ENCODE measurements around the gene RGS8.
A peak's percentile ranks its signal among the peaks of the same experiment; 100 is the strongest.
"Not testable (repeated sequence)": the region's sequence is repeated elsewhere in the genome, so short reads cannot be mapped to it uniquely, and the experiment has no call there.

The RGS8 gene

GRCh38 chr1:182704677-182705076 is 20.3 kb upstream of the RGS8 start:
- intact Hi-C loops (cut with DNase I), result no loop called here
- DNase-seq, result no peak

GRCh38 chr1:182703539-182703938 is 19.2 kb upstream of the RGS8 start:
- no peak for DNase-seq
- intact Hi-C loops (cut with DNase I), result no loop called here

GRCh38 chr1:182702826-182703524 is 18.6 kb upstream of the RGS8 start:
- intact Hi-C loops (cut with DNase I), result no loop called here
- no peak for DNase-seq

- intact Hi-C loops (cut with DNase I), result no loop called here
- DNase-seq, result peak in 17 of 42 donors; percentile 17 to 62 (median 36)
These were observed 15.9 kb upstream of the RGS8 start for GRCh38 chr1:182700351-182700709.

- peak in 34 of 42 donors; percentile 20 to 66 (median 38) for DNase-seq
- intact Hi-C loops (cut with DNase I), result no loop called here
These were observed 15.3 kb upstream of the RGS8 start for GRCh38 chr1:182699393-182700350.

GRCh38 chr1:182698971-182699370 is 14.6 kb upstream of the RGS8 start:
- peak in 3 of 42 donors; percentile 12 to 33 (median 19) for DNase-seq
- intact Hi-C loops (cut with DNase I), result no loop called here

GRCh38 chr1:182693139-182693538 is 8.8 kb upstream of the RGS8 start:
- DNase-seq; intact Hi-C loops (cut with DNase I): not testable (repeated sequence)

GRCh38 chr1:182690886-182691443 is 6.6 kb upstream of the RGS8 start:
- intact Hi-C loops (cut with DNase I), result no loop called here
- DNase-seq, result no peak

GRCh38 chr1:182688436-182689205 is 4.2 kb upstream of the RGS8 start:
- intact Hi-C loops (cut with DNase I), result no loop called here
- no peak for DNase-seq

GRCh38 chr1:182687361-182687760 is 3.0 kb upstream of the RGS8 start:
- intact Hi-C loops (cut with DNase I), result no loop called here
- no peak for DNase-seq

- intact Hi-C loops (cut with DNase I), result no loop called here
- DNase-seq, result no peak
These were observed 2.1 kb upstream of the RGS8 start for GRCh38 chr1:182686446-182686845.

- intact Hi-C loops (cut with DNase I), result no loop called here
- no peak for DNase-seq
These were observed 828 bp upstream of the RGS8 start for GRCh38 chr1:182685215-182685614.

- intact Hi-C loops (cut with DNase I), result no loop called here
- DNase-seq, result no peak
These were observed 1.4 kb downstream of the RGS8 start for GRCh38 chr1:182682898-182683501.

GRCh38 chr1:182682406-182682805 is 2.0 kb downstream of the RGS8 start:
- intact Hi-C loops (cut with DNase I), result no loop called here
- DNase-seq, result no peak

GRCh38 chr1:182681568-182681912 is 2.8 kb downstream of the RGS8 start:
- peak in 37 of 42 donors; percentile 44 to 92 (median 72) for DNase-seq
- intact Hi-C loops (cut with DNase I), result no loop called here

GRCh38 chr1:182680901-182681567 is 3.4 kb downstream of the RGS8 start:
- DNase-seq, result no peak
- intact Hi-C loops (cut with DNase I), result no loop called here

- intact Hi-C loops (cut with DNase I), result no loop called here
- no peak for DNase-seq
These were observed 4.0 kb downstream of the RGS8 start for GRCh38 chr1:182680408-182680807.

GRCh38 chr1:182679684-182680083 is 4.7 kb downstream of the RGS8 start:
- intact Hi-C loops (cut with DNase I), result no loop called here
- DNase-seq, result no peak
